Activated CD4-positive, alpha-beta T cell treated with anti-CD3 and anti-CD28 coated beads, Interleukin-2, amount 10 ng/mL, durations not matched to agents 7 days and 5 days (primary cell): ENCODE measurements around the gene CAPN14. TPM values are rescaled to one million over a fixed set of nuclear protein-coding genes. Genes with fewer than 3 reads are reported as not detected.

Experiments used
- CTCF ChIA-PET: fragments of 350-600 bp; sonication (Branson Sonifier 250); formaldehyde crosslinking; loops from one replicate; lab custom pipeline; 2021; ENCODE audit warnings: antibody characterized with exemption; lab: Charles Lee
- POLR2A ChIA-PET: fragments of 350-600 bp; sonication (Branson Sonifier 250); formaldehyde crosslinking; loops from one replicate; lab custom pipeline; 2021; ENCODE audit warnings: antibody characterized with exemption; lab: Charles Lee
- DNase-seq: peaks from one replicate; pipeline ENCODE4 v3.0.0-alpha.2; 2020
- H3K27ac Mint-ChIP-seq: one replicate; pipeline ENCODE4 v1.8.0; 2021; ENCODE audit warnings: mild to moderate bottlenecking, moderate library complexity, mixed read lengths
- H3K27me3 Mint-ChIP-seq: one replicate; pipeline ENCODE4 v1.8.0; 2021; ENCODE audit warnings: mixed read lengths
- H3K36me3 Mint-ChIP-seq: one replicate; pipeline ENCODE4 v1.8.0; 2021; ENCODE audit warnings: low read depth, mixed read lengths
- H3K4me1 Mint-ChIP-seq: one replicate; pipeline ENCODE4 v1.8.0; 2021; ENCODE audit warnings: mixed read lengths
- H3K4me3 Mint-ChIP-seq: one replicate; pipeline ENCODE4 v1.8.0; 2021; ENCODE audit warnings: mild to moderate bottlenecking, moderate library complexity, mixed read lengths
- H3K9me3 Mint-ChIP-seq: one replicate; pipeline ENCODE4 v1.8.0; 2021; ENCODE audit warnings: mixed read lengths
- total RNA-seq, 2 experiments: library from RNA; stranded (reverse); gene quantifications; one replicate each; pipeline ENCODE4 v1.2.3, GENCODE V29; 2021

CAPN14 gene
- total RNA-seq, 2 experiments from 2014 or later, result 0.10 to 0.12 TPM

- no peaks in the 10 kb centered on the region for H3K36me3 Mint-ChIP-seq
- ChIA-PET POLR2A (no interaction called here), CTCF (interaction anchor here (0.6 to 2.1 kb wide), 3 partner anchors 125 to 1435 kb away, joined by 3 to 5 read pairs (median 4); no protein-coding TSS in a partner anchor)
- no peak overlapping the region for H3K27ac Mint-ChIP-seq
- H3K4me1 Mint-ChIP-seq, result no peaks in the 10 kb centered on the region
- no peak for DNase-seq
- no peaks in the 10 kb centered on the region for H3K27me3 Mint-ChIP-seq
- no peaks in the 10 kb centered on the region for H3K9me3 Mint-ChIP-seq
- H3K4me3 Mint-ChIP-seq, result no peak overlapping the region
Observed at GRCh38 chr2:31208240-31208639, 9.1 kb downstream of the CAPN14 start.

DNA sequence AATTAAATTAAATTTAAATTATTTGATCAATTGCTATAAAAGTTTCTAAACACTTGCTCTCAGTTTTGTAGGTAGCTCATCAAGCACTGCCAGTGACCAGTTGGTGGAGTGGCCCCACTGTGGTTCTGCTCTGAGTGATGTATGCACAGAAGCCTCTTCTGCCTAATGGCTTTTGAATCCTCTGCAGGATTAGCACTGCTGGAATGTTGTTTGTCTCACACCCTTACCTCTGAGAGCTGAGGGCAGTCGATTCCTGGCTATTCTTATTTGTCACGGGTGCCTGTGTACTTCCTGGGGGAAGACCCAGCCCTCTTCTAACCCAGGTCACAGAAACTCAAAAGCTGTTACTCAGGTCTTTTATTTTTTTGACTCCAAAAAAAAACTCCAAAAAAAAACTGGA lies 9.5 kb downstream of the CAPN14 start:
- ChIA-PET POLR2A (no interaction called here), CTCF (interaction anchor here (0.6 to 2.1 kb wide), 4 partner anchors 38 to 1436 kb away, joined by 3 to 5 read pairs (median 4); no protein-coding TSS in a partner anchor)
- no peaks in the 10 kb centered on the region for H3K36me3 Mint-ChIP-seq
- no peak overlapping the region for H3K4me3 Mint-ChIP-seq
- H3K27me3 Mint-ChIP-seq, result no peaks in the 10 kb centered on the region
- H3K9me3 Mint-ChIP-seq, result no peaks in the 10 kb centered on the region
- no peaks in the 10 kb centered on the region for H3K4me1 Mint-ChIP-seq
- no peak for DNase-seq
- no peak overlapping the region for H3K27ac Mint-ChIP-seq

GRCh38 chr2:31205613-31206012 lies 11.7 kb downstream of the CAPN14 start:
- no peak overlapping the region for H3K4me3 Mint-ChIP-seq
- no peaks in the 10 kb centered on the region for H3K9me3 Mint-ChIP-seq
- CTCF ChIA-PET, result interaction anchor here (0.6 to 1.3 kb wide), 2 partner anchors 11 to 40 kb away, joined by 3 read pairs; no protein-coding TSS in a partner anchor
- H3K27me3 Mint-ChIP-seq, result no peaks in the 10 kb centered on the region
- no peak for DNase-seq
- no peaks in the 10 kb centered on the region for H3K36me3 Mint-ChIP-seq
- POLR2A ChIA-PET, result no interaction called here
- no peak overlapping the region for H3K27ac Mint-ChIP-seq
- H3K4me1 Mint-ChIP-seq, result no peaks in the 10 kb centered on the region

DNA sequence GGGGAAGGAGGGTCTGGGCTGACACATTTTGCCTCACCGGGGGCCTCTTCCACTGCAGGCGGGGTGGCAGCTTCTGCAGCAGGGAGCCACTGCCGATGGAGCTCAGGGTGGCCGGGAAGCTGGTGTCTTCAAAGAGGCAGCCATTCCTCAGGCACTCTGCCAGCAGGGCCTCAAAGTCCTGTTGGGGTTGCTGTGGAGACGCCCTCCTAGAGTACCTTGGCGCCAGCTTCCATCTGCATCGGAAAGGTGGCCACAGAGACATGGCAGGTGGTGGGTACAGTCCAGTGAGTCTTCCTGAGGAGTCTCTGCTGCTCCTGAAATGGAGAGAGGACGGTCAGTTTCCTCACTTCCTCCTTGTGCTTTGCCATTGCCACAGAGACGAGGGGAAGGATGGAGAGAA lies 12.1 kb downstream of the CAPN14 start:
- ChIA-PET POLR2A (no interaction called here), CTCF (interaction anchor here (0.6 kb wide), 1 partner anchor 40 kb away, joined by 3 read pairs; no protein-coding TSS in a partner anchor)
- H3K36me3 Mint-ChIP-seq, result no peaks in the 10 kb centered on the region
- H3K27me3 Mint-ChIP-seq, result no peaks in the 10 kb centered on the region
- no peak for DNase-seq
- no peaks in the 10 kb centered on the region for H3K9me3 Mint-ChIP-seq
- H3K4me1 Mint-ChIP-seq, result no peaks in the 10 kb centered on the region
- H3K4me3 Mint-ChIP-seq, result no peak overlapping the region
- no peak overlapping the region for H3K27ac Mint-ChIP-seq

DNA sequence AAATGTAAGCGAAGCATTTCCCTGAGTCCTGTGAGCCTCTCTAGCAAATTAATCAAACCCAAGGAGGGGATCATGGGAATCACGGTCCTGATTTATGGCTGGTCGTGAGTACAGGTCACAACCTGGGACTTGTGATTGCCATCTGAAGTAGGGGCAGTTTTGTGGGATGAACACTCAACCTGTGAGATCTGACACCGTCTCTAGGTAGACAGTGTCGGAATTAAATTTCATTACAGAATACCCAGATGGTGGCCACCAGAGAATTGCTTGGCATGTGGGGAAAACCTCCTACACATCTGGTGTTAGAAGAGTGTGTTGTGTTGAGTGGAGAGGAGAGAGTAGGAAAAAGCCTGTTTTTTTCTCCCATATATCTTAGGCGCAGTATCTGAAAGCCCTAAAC lies 12.5 kb downstream of the CAPN14 start:
- Mint-ChIP-seq H3K4me3 (no peak overlapping the region), H3K27me3 (no peaks in the 10 kb centered on the region), H3K36me3 (no peaks in the 10 kb centered on the region), H3K27ac (no peak overlapping the region), H3K4me1 (no peaks in the 10 kb centered on the region), H3K9me3 (no peaks in the 10 kb centered on the region)
- CTCF ChIA-PET, result interaction anchor here (1.0 kb wide), 1 partner anchor 53 kb away, joined by 4 read pairs; no protein-coding TSS in a partner anchor
- POLR2A ChIA-PET, result no interaction called here
- no peak for DNase-seq

GRCh38 chr2:31203916-31204315 lies 13.4 kb downstream of the CAPN14 start:
- POLR2A ChIA-PET, result no interaction called here
- Mint-ChIP-seq H3K27me3 (no peaks in the 10 kb centered on the region), H3K4me1 (no peaks in the 10 kb centered on the region), H3K27ac (no peak overlapping the region), H3K36me3 (no peaks in the 10 kb centered on the region), H3K4me3 (no peak overlapping the region), H3K9me3 (no peaks in the 10 kb centered on the region)
- CTCF ChIA-PET, result interaction anchor here (0.6 to 1.0 kb wide), 2 partner anchors 54 to 607 kb away, joined by 3 to 4 read pairs; no protein-coding TSS in a partner anchor
- no peak for DNase-seq

DNA sequence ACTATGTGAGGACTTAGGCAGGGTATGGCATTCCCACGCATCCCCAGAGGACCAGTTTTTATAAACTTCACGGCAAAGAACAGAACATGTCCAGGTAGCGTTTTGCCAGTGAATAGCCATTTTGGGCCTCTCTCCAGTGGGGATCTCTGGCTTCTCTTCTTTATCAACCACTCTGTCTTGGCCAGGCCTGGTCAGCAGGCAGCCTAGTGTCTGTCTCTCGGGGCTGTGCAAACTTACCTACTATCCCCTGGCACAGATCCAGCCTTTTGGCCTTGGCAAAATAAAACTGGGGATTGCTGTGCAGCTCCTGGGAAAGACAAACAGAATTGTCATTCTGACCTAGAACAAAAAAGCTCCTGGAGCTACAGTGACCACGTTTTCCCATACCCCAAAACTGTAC lies 14.5 kb downstream of the CAPN14 start:
- H3K36me3 Mint-ChIP-seq, result no peaks in the 10 kb centered on the region
- H3K9me3 Mint-ChIP-seq, result no peaks in the 10 kb centered on the region
- no peak overlapping the region for H3K27ac Mint-ChIP-seq
- CTCF ChIA-PET, result no interaction called here
- no peak overlapping the region for H3K4me3 Mint-ChIP-seq
- no peak for DNase-seq
- POLR2A ChIA-PET, result no interaction called here
- no peaks in the 10 kb centered on the region for H3K4me1 Mint-ChIP-seq
- H3K27me3 Mint-ChIP-seq, result no peaks in the 10 kb centered on the region

GRCh38 chr2:31202041-31202440 lies 15.3 kb downstream of the CAPN14 start:
- DNase-seq, result no peak

GRCh38 chr2:31200972-31201371 lies 16.3 kb downstream of the CAPN14 start:
- Mint-ChIP-seq H3K27ac (no peak overlapping the region), H3K4me1 (no peaks in the 10 kb centered on the region), H3K36me3 (no peaks in the 10 kb centered on the region), H3K4me3 (no peak overlapping the region), H3K9me3 (no peaks in the 10 kb centered on the region), H3K27me3 (no peaks in the 10 kb centered on the region)
- CTCF ChIA-PET, result no interaction called here
- DNase-seq, result no peak
- POLR2A ChIA-PET, result no interaction called here

More at GRCh38 chr2:31202041-31202440, 15.3 kb downstream of the CAPN14 start:
- POLR2A ChIA-PET, result interaction anchor here (0.6 kb wide), 1 partner anchor 111 kb away, joined by 3 read pairs; no protein-coding TSS in a partner anchor
- Mint-ChIP-seq H3K27me3 (no peaks in the 10 kb centered on the region), H3K36me3 (no peaks in the 10 kb centered on the region), H3K27ac (no peak overlapping the region), H3K4me3 (no peak overlapping the region), H3K9me3 (no peaks in the 10 kb centered on the region), H3K4me1 (no peaks in the 10 kb centered on the region)
- CTCF ChIA-PET, result no interaction called here

GRCh38 chr2:31199206-31199605 lies 18.1 kb downstream of the CAPN14 start:
- Mint-ChIP-seq H3K4me1 (no peaks in the 10 kb centered on the region), H3K27ac (no peak overlapping the region), H3K9me3 (no peaks in the 10 kb centered on the region), H3K4me3 (no peak overlapping the region), H3K36me3 (no peaks in the 10 kb centered on the region), H3K27me3 (no peaks in the 10 kb centered on the region)
- CTCF ChIA-PET, result interaction anchor here (1.0 kb wide), 1 partner anchor 10 kb away, joined by 3 read pairs; no protein-coding TSS in a partner anchor
- POLR2A ChIA-PET, result no interaction called here
- DNase-seq, result no peak

- no peaks in the 10 kb centered on the region for H3K27me3 Mint-ChIP-seq
- CTCF ChIA-PET, result no interaction called here
- POLR2A ChIA-PET, result no interaction called here
- H3K36me3 Mint-ChIP-seq, result no peaks in the 10 kb centered on the region
- no peaks in the 10 kb centered on the region for H3K9me3 Mint-ChIP-seq
- H3K4me3 Mint-ChIP-seq, result no peak overlapping the region
- H3K27ac Mint-ChIP-seq, result no peak overlapping the region
- H3K4me1 Mint-ChIP-seq, result no peaks in the 10 kb centered on the region
- DNase-seq, result no peak
Observed at GRCh38 chr2:31197669-31198068, 19.6 kb downstream of the CAPN14 start.

GRCh38 chr2:31197166-31197565 lies 20.1 kb downstream of the CAPN14 start:
- Mint-ChIP-seq H3K27me3 (no peaks in the 10 kb centered on the region), H3K9me3 (no peaks in the 10 kb centered on the region), H3K4me3 (no peak overlapping the region), H3K36me3 (no peaks in the 10 kb centered on the region), H3K4me1 (no peaks in the 10 kb centered on the region), H3K27ac (no peak overlapping the region)
- ChIA-PET POLR2A (no interaction called here), CTCF (no interaction called here)
- DNase-seq, result no peak

DNA sequence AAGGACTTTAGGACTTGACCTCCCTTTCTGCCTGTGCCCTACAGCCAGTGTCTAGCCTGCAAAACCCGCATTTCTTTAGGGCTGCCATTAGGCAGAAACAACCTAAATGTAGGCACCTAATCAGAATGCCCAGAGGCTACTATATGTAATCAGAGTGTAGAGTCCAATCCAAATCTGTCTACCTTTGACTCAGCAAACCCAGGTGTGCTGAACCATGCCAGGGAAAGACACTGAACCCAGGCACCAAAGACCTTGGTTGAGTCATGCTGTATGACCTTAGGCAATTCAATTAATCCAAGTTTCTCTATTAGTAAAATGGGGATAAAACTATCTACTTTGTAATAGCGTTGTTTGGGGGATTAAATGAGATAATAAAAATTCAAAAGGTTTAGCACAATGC lies 20.7 kb downstream of the CAPN14 start:
- Mint-ChIP-seq H3K4me3 (no peak overlapping the region), H3K36me3 (no peaks in the 10 kb centered on the region), H3K27ac (no peak overlapping the region), H3K4me1 (no peaks in the 10 kb centered on the region), H3K9me3 (no peaks in the 10 kb centered on the region), H3K27me3 (no peaks in the 10 kb centered on the region)
- ChIA-PET CTCF (no interaction called here), POLR2A (no interaction called here)
- DNase-seq, result no peak

- DNase-seq, result no peak
- Mint-ChIP-seq H3K9me3 (no peaks in the 10 kb centered on the region), H3K27me3 (no peaks in the 10 kb centered on the region), H3K4me3 (no peak overlapping the region), H3K36me3 (no peaks in the 10 kb centered on the region), H3K27ac (no peak overlapping the region), H3K4me1 (no peaks in the 10 kb centered on the region)
- ChIA-PET POLR2A (no interaction called here), CTCF (interaction anchor here (1.2 to 2.3 kb wide), 2 partner anchors 39 to 482 kb away, joined by 3 to 8 read pairs; no protein-coding TSS in a partner anchor)
Observed at GRCh38 chr2:31193806-31194205, 23.5 kb downstream of the CAPN14 start.
